DMS53 (cell line): ENCODE results near the gene GOLGA1.
A peak's percentile ranks its signal among the peaks of the same experiment; 100 is the strongest.

ENCODE experiments used
- DNase-seq: peaks from one replicate; lab custom pipeline; 2025; lab: John Stamatoyannopoulos, UW

Gene GOLGA1

GRCh38 chr9:124884376-124884775 is 56.5 kb downstream of the GOLGA1 start:
- DNase-seq, result no peak

DNA sequence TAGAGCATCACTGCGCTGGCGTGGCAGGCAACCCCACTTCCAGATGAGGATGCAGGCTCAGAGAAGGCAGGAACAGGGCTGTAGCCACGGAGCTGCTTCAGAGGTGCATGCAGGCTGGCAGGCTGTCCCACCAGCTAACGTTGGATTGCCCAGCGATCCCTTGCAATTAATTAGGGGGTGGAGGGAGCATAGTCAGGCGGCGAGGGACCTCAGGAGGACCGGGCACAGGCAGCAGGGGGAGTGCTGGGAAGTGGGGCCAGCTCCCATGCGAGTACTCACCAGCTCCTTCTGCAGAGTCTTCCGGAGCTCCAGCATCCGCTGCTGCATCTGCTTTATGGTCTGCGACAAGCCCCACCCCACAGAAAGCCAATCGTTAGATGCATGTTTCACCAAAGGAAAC is 58.7 kb downstream of the GOLGA1 start:
- DNase-seq, result no peak

GRCh38 chr9:124881138-124881743 is 59.6 kb downstream of the GOLGA1 start:
- DNase-seq, result no peak

DNA sequence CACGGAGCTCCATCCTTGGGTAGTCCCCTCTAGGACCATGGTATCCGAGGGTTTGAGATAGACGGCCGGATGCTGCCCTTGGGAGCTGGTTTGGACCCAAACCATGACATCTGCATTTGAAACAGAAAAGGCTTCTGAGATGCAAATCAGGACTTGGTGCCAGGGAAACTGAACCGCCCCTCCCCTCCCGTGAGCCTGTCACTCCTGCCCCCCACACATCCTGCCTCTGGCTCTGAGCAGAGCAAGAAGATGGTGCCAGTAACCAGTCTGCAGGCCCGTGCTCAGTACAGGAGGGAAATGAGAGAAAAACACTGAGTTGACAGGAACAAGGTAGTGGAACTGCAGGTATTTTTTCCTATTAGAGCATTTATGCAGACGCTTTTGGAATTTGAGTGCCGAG is 60.4 kb downstream of the GOLGA1 start:
- no peak for DNase-seq

DNA sequence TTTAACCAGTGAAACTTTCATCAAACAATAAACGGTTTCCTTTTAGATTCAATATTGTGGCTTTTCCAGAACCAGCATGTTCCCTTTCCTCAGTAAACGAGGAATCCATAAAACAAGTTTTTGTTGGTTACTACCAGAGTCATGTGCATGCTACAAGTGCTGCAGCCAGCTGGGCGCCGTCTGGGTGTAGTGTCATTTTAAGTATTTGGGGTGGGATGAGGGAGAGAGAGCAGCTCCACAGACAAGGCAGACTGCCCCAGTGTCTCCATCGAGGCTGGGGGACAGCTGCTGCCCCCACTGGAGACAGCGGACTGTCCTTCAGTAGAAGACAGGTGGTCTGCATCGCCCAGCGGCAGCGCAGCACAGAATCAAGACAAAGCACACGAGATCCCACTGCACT is 61.7 kb downstream of the GOLGA1 start:
- no peak for DNase-seq

DNA sequence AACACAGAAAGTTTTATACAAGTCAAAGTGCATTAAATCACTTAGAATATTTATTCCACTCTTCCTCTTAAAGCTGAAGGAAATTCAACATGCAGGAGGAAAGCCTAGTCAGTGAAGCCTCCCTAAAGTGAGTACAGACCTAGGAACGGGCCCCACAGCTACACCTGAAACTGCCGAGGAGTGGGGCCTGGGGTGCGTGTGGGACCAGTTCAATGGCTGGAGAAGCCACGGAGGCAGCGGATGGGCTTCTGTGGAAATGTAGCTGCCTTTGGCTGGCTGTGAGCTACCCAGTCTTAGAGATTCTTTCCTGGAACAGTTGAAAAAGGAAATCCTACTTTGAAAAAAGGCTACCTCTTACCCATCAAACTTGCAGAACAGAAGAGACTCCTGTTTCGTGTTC is 62.4 kb downstream of the GOLGA1 start:
- no peak for DNase-seq

DNA sequence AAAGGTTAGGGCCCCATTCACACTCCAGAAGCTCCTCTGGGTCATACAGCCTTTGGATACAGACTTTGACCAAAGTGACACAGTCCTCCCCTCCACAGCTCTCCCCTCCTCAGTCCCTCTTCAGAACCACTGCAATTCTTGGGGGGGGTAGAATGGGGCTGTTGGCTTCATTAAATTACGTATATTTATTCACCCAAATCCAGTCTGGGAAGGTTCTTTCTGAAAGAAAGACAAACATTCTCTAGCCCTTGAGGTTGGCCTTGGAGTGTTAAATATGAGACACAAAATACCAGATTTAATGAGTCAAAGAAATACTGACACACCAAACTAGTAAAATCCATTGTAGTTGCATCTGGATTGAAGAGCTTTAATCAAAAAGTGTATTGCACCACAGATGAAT is 62.9 kb downstream of the GOLGA1 start:
- DNase-seq, result no peak

GRCh38 chr9:124877021-124877782 is 63.7 kb downstream of the GOLGA1 start:
- DNase-seq, result peak; percentile 50

- DNase-seq, result no peak
Measured at GRCh38 chr9:124875501-124875900, 65.4 kb downstream of the GOLGA1 start.

DNA sequence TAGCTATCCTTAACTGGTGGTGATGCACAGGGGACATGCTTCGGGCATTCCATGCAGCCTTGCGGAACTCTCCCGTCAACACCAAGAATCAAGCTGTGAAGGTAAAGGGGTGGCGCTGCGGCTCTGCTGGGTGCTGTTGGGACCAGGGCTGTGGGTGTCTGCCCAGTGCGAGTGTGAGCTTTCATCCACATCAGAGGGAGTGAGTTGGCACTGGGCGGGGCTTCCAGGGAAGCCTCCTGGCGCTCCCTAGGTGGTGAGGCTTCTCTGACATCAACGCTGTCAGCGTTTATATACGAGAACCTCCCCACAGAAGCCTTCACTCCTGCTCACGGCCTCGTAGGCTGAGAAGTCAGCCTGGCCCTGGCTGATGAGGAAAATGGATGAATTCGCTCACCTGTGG is 67.2 kb downstream of the GOLGA1 start:
- DNase-seq, result no peak

DNA sequence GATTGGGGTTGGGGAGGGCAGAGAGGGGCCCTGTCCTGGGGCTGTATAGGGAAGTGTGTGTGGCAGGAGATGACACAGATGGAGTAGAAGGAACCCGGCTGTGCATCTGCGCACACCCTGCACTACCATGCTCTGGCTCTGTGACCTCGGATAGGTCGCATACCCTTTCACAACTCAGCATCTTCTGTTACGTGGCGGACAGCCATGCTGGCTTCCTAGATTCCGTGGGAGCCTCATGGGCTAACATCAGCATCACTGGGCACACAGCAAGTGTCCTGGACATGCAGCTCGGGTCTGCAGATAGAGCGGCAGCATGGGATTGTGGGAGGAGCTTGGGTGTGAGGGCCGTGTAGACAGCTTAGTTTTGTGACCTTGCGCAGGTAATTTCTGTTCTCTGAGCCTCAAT is 69.7 kb downstream of the GOLGA1 start:
- no peak for DNase-seq

- no peak for DNase-seq
Measured at GRCh38 chr9:124870723-124871122, 70.2 kb downstream of the GOLGA1 start.

DNA sequence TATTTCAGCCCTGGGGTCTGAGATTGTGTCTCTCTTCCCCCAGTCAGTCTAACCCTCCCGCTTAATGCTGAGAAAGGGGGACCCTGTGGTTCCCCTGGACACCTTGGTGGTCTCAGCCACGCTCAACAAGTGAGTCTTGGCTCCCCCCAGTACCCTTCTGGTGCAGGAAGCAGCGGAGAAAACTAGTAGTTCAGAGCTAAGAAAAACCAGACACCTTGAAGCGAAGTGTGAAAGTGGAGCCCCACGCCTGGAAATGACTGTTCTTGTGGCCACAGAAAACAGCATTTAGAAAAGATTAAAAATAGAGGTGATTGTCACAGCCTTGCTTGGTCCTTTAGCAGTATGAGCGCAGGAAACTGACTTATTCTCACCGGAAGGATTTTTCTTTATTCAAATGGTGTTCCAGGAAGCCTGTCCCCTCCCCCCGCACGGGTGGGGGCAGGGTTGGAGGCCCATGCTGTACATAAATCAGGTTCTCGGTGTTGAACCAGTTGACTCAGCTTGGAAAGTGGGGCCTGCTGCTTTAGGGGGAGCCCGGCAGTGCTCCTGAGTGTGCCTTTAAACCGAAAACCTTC is 70.8 kb downstream of the GOLGA1 start:
- peak; percentile 57 for DNase-seq

- DNase-seq, result peak; percentile 68
Measured at GRCh38 chr9:124869466-124869985, 71.4 kb downstream of the GOLGA1 start.

DNA sequence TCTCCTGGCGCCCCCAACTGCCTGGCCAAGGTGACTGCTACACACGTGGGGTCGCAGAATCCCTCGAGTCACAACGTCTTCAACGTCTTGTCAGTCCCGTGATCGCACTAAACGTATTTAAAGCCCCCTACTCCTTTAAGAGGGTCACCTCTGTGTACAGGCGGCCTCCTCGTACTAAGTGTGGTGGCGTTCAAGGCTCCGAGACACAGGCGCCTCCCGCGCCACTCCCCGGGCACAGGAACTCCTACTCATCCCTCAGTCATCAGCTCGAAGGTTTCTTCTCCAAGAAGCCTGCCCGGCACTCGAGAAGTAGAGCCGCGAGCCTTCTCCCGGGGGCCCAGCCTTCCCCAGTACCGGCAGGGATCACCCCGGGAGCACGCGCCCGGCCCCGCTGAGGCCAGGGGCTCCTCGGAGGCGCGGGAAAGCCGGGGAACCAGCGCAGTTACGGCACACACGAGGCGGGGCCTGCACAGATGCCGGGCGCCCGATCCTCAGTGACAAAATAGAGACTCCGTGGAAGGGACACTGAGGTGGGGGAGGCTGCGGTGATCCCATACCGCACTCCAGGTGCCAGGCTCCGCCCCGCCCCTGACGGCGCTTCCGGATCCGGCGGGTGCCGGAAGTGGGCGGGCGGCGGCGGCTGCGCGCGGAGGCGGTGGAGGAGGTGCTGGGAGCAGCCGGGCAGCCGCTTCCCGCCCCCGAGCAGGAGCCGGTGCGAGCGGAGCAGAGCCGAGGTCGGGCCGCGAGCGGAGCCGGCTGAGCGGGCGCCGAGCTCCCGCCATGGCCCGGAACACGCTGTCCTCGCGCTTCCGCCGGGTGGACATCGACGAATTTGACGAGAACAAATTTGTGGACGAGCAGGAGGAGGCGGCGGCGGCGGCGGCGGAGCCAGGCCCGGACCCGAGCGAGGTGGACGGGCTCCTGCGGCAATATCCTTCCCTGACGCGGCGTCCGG is 72.1 kb downstream of the GOLGA1 start:
- DNase-seq, result peak; percentile 96

DNA sequence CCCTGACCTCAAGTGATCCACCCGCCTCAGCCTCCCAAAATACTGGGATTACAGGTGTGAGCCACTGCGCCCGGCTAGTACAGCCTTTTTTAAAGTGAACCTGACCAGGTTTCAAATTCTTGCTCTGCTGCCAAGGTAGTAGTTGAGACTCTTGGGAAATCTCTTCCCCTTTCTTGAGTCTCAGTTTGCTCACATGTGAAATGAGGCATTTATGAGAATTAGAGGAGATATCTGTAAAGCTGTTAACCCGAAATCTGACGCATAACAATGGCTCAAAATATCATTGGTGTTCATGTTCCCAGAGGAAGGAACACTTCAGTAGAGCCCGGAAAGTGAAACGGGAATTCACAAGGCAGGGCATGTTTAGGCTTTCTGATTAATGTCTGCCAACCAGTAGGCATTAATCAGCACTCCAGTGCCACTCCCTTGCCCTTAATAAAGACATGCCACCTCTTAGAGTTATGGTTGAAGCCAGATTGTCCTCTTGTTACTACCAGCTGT is 77.5 kb downstream of the GOLGA1 start:
- DNase-seq, result no peak

DNA sequence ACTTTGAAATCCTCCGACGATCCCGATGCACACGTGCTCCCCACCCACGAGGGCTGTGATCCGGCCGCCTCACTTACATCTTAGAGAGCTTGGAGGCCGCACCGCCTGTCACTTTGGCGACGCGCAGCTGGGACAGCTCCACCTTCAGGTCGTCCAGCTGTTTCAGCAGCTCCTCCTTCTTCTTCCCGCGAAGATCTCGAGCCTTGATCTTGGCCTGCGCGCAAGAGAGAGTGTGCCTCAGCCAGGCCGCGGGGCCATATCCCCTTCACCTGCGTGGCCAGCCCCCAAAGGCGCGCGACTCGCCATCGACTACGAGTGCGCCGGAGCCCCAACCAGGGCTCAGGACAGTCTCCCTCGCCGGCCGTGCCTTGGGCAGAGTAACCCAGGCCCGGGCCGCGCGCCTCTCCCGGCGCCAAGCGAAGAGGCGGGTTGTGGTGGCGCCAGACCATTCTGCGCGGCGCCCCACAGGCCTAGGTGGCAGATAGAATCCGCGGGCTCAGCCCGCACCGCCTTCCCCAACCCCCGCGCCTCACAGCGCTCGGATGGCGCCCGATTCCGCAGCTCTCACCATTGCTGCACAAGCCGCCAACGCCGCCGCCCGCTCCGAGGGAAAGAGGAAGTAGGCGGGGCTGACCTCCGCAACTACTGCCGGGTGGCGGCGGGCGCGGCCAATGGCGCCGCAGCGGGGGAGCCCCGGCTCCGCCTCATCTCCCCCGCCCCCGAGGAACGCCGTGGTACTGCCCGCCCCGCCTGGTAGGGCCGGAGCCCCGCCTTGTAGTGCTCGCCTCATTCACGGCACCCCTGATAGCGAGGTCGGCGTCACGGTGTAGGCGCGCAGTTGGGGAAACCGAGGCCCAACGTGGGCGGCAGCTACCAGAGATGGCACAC is 79.3 kb downstream of the GOLGA1 start, which contains the start of the genes ARPC5L and RPL35:
Gene ARPC5L, plus strand, starts transcription at position 789 of the 888 bp plus-strand sequence. CDS start 7,161 bp downstream, outside the sequence.
Gene RPL35, minus strand, starts transcription at position 616 of the 888 bp plus-strand sequence. Its CDS starts 45 bp downstream, at position 571.
- DNase-seq, result peak; percentile 98

- DNase-seq, result no peak
Measured at GRCh38 chr9:124860582-124861341, 80.1 kb downstream of the GOLGA1 start.

DNA sequence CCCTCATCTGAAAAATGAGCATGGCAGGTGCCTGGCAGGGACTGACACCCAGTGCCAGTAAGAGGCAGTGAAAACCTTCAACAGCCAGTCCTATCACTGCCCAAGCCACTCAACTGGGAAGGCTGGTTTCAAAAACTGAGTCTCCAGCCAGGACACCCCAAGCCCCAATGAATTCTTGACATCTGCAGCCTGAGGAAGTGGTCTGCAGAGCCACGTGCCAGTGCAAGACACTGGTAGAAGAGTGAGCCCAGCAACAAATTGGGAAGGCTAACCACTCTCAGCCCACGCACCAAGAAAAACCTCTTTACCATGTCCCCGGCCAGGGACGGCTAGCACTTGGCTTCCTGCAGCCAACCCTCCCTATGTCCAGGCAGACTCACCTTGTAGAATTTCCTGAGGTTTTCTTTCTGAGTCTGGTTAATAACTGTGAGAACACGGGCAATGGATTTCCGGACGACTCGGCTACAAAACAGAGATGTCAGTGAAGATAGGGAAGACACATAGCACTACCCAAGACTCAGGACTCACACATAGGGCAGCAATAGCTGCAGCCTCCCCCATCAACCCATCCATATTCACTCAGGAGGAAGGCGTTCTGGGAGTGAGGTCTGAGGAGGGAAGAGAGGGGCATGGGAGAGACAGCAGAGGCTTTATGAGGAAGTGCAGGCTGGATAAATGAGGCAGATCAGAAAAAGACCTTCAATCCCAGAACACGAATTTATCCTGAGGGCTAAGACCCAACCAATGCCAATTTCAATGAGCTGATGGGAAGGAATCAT is 80.9 kb downstream of the GOLGA1 start:
- no peak for DNase-seq
